Skeletal muscle tissue (tissue), 4 donors: ENCODE results near the gene RB1. TPM values are rescaled to one million over a fixed set of nuclear protein-coding genes. Genes with fewer than 3 reads are reported as not detected.

ENCODE experiments used
- H3K27ac ChIP-seq: one replicate; pipeline ENCODE4 v1.7.0; 2013; ENCODE audit warnings: mild to moderate bottlenecking, low read depth, low read length, inconsistent platforms
- H3K27me3 ChIP-seq, 3 donors: one replicate each; pipeline ENCODE4 v1.7.0; 2013; ENCODE audit warnings: low read length in 3 of 3; ENCODE audit not compliant: control insufficient read depth in 3 of 3, insufficient read depth in 3 of 3
- H3K36me3 ChIP-seq, 3 donors: one replicate each; pipeline ENCODE4 v1.7.0; 2013; ENCODE audit warnings: low read length in 3 of 3; ENCODE audit not compliant: control insufficient read depth in 3 of 3, insufficient read depth in 3 of 3
- H3K4me1 ChIP-seq, 3 donors: one replicate each; pipeline ENCODE4 v1.7.0; 2013; ENCODE audit warnings: low read length in 3 of 3, mild to moderate bottlenecking in 3 of 3; ENCODE audit not compliant: control insufficient read depth in 3 of 3, insufficient read depth in 3 of 3
- H3K4me3 ChIP-seq, 3 donors: one replicate each; pipeline ENCODE4 v1.7.0; 2013; ENCODE audit warnings: low read length in 3 of 3
- H3K9ac ChIP-seq, 3 donors: one replicate each; pipeline ENCODE4 v1.7.0; 2013; ENCODE audit warnings: low read length in 3 of 3, mild to moderate bottlenecking in 3 of 3, moderate library complexity in 2 of 3, low read depth in 1 of 3
- H3K9me3 ChIP-seq, 3 donors: one replicate each; pipeline ENCODE4 v1.7.0; 2013; ENCODE audit warnings: low read length in 3 of 3; ENCODE audit not compliant: control insufficient read depth in 3 of 3
- total RNA-seq: library from RNA; depleted of rRNA; stranded (reverse); fragments of >200 nt; gene quantifications from one replicate; pipeline ENCODE4 v1.2.3, GENCODE V29; 2014
- donor health status: Osteomylitis.

The RB1 gene
- total RNA-seq, 1 donor from 2014 or later, result 39.7 TPM

GRCh38 chr13:48317511-48318376, 14.2 kb downstream of the RB1 start:
- no peaks in the 10 kb centered on the region for H3K27me3 ChIP-seq
- H3K9me3 ChIP-seq, result peaks cover 0 to 4% (median 2%) of the 10 kb centered on the region in 3 donors
- peaks cover 0 to 7% (median 6%) of the 10 kb centered on the region in 3 donors for H3K36me3 ChIP-seq
- peak overlapping the region in 1 of 3 donors; percentile 57 for H3K9ac ChIP-seq
- no peaks in the 10 kb centered on the region for H3K4me1 ChIP-seq
- peak overlapping the region; percentile 46 to 64 (median 54) for H3K4me3 ChIP-seq
- H3K27ac ChIP-seq, result no peak overlapping the region

- H3K4me3 ChIP-seq, result peak overlapping the region; percentile 46 to 64 (median 54)
- no peaks in the 10 kb centered on the region for H3K27me3 ChIP-seq
- H3K9ac ChIP-seq, result peak overlapping the region in 1 of 3 donors; percentile 57
- no peaks in the 10 kb centered on the region for H3K4me1 ChIP-seq
- H3K36me3 ChIP-seq, result peaks cover 0 to 7% (median 6%) of the 10 kb centered on the region in 3 donors
- no peak overlapping the region for H3K27ac ChIP-seq
- peaks cover 0 to 4% (median 2%) of the 10 kb centered on the region in 3 donors for H3K9me3 ChIP-seq
Measured at GRCh38 chr13:48318377-48318811, 14.8 kb downstream of the RB1 start.

GRCh38 chr13:48318821-48319511, 15.4 kb downstream of the RB1 start:
- Histone ChIP-seq H3K36me3 (peaks cover 0 to 7% (median 6%) of the 10 kb centered on the region in 3 donors), H3K27me3 (no peaks in the 10 kb centered on the region), H3K27ac (no peak overlapping the region), H3K4me3 (peak overlapping the region; percentile 46 to 64 (median 54)), H3K4me1 (no peaks in the 10 kb centered on the region), H3K9ac (no peak overlapping the region), H3K9me3 (peaks cover 0 to 4% (median 2%) of the 10 kb centered on the region in 3 donors)

GRCh38 chr13:48319531-48320398, 16.2 kb downstream of the RB1 start:
- no peaks in the 10 kb centered on the region for H3K4me1 ChIP-seq
- H3K9me3 ChIP-seq, result peaks cover 0 to 4% (median 2%) of the 10 kb centered on the region in 3 donors
- no peak overlapping the region for H3K27ac ChIP-seq
- peaks cover 0 to 7% (median 6%) of the 10 kb centered on the region in 3 donors for H3K36me3 ChIP-seq
- no peaks in the 10 kb centered on the region for H3K27me3 ChIP-seq
- H3K9ac ChIP-seq, result no peak overlapping the region
- H3K4me3 ChIP-seq, result no peak overlapping the region

GRCh38 chr13:48320399-48320790, 16.8 kb downstream of the RB1 start:
- no peak overlapping the region for H3K4me3 ChIP-seq
- no peaks in the 10 kb centered on the region for H3K27me3 ChIP-seq
- no peak overlapping the region for H3K27ac ChIP-seq
- peaks cover 0 to 7% (median 6%) of the 10 kb centered on the region in 3 donors for H3K36me3 ChIP-seq
- no peaks in the 10 kb centered on the region for H3K4me1 ChIP-seq
- H3K9me3 ChIP-seq, result peaks cover 0 to 4% (median 2%) of the 10 kb centered on the region in 3 donors
- H3K9ac ChIP-seq, result no peak overlapping the region

GRCh38 chr13:48320891-48321510, 17.4 kb downstream of the RB1 start:
- H3K9ac ChIP-seq, result no peak overlapping the region
- no peaks in the 10 kb centered on the region for H3K4me1 ChIP-seq
- no peak overlapping the region for H3K4me3 ChIP-seq
- no peak overlapping the region for H3K27ac ChIP-seq
- H3K36me3 ChIP-seq, result peaks cover 0 to 7% (median 6%) of the 10 kb centered on the region in 3 donors
- H3K27me3 ChIP-seq, result no peaks in the 10 kb centered on the region
- peaks cover 0 to 4% (median 2%) of the 10 kb centered on the region in 3 donors for H3K9me3 ChIP-seq

- no peak overlapping the region for H3K27ac ChIP-seq
- no peak overlapping the region for H3K4me3 ChIP-seq
- peaks cover 0 to 6% (median 5%) of the 10 kb centered on the region in 3 donors for H3K36me3 ChIP-seq
- no peaks in the 10 kb centered on the region for H3K4me1 ChIP-seq
- H3K9me3 ChIP-seq, result peaks cover 0 to 4% (median 2%) of the 10 kb centered on the region in 3 donors
- no peak overlapping the region for H3K9ac ChIP-seq
- no peaks in the 10 kb centered on the region for H3K27me3 ChIP-seq
Measured at GRCh38 chr13:48322294-48322693, 18.7 kb downstream of the RB1 start.

GRCh38 chr13:48333976-48334375, 30.4 kb downstream of the RB1 start:
- no peaks in the 10 kb centered on the region for H3K9me3 ChIP-seq
- H3K4me1 ChIP-seq, result no peaks in the 10 kb centered on the region
- no peaks in the 10 kb centered on the region for H3K27me3 ChIP-seq
- peaks cover 0 to 2% (median 0%) of the 10 kb centered on the region in 3 donors for H3K36me3 ChIP-seq
- no peak overlapping the region for H3K27ac ChIP-seq
- H3K9ac ChIP-seq, result no peak overlapping the region
- no peak overlapping the region for H3K4me3 ChIP-seq

- no peaks in the 10 kb centered on the region for H3K27me3 ChIP-seq
- no peaks in the 10 kb centered on the region for H3K4me1 ChIP-seq
- no peaks in the 10 kb centered on the region for H3K9me3 ChIP-seq
- no peak overlapping the region for H3K27ac ChIP-seq
- no peak overlapping the region for H3K9ac ChIP-seq
- peaks cover 0 to 3% (median 2%) of the 10 kb centered on the region in 3 donors for H3K36me3 ChIP-seq
- H3K4me3 ChIP-seq, result no peak overlapping the region
Measured at GRCh38 chr13:48334534-48335127, 31.1 kb downstream of the RB1 start.
